H1 (cell line): ENCODE measurements around the gene AIFM1. TPM values are rescaled to one million over a fixed set of nuclear protein-coding genes. Genes with fewer than 3 reads are reported as not detected.

Experiments used
- CTCF ChIA-PET: fragments of 300-600 bp; sonication (Branson Sonifier 250); formaldehyde crosslinking; loops from one replicate; lab custom pipeline; 2021; ENCODE audit not compliant: partially characterized antibody; lab: Charles Lee
- POLR2A ChIA-PET: fragments of 300-600 bp; sonication (Branson Sonifier 250); formaldehyde crosslinking; loops from one replicate; lab custom pipeline; 2021; ENCODE audit warnings: inconsistent platforms; ENCODE audit not compliant: partially characterized antibody; lab: Charles Lee
- DNase-seq, 2 experiments: peaks; one replicate each; pipeline versions ENCODE4 v3.0.0 to v3.0.0-alpha.2; 2010 to 2022; ENCODE audit warnings: low spot score in 2 of 2, low read depth in 1 of 2, mixed read lengths in 1 of 2
- FAIRE-seq: peaks from 2 replicates; lab custom pipeline; 2011; peaks lifted over from hg19 to GRCh38; lab: Jason Lieb, UNC
- H2AFZ ChIP-seq: 2 replicates; pipeline ENCODE4 v1.8.1; 2012; ENCODE audit warnings: low read length, inconsistent platforms
- H2AK5ac ChIP-seq: 2 replicates; pipeline ENCODE4 v1.6.1; 2013; ENCODE audit warnings: low read depth, low read length
- H2BK120ac ChIP-seq: replicated peaks from 2 replicates; pipeline ENCODE3; 2013; ENCODE audit warnings: low read depth, low read length, inconsistent platforms
- H2BK12ac ChIP-seq: 2 replicates; pipeline ENCODE4 v1.6.1; 2013; ENCODE audit warnings: low read depth, low read length
- H2BK15ac ChIP-seq: 2 replicates; pipeline ENCODE4 v1.6.1; 2013; ENCODE audit warnings: low read length
- H2BK20ac ChIP-seq: 2 replicates; pipeline ENCODE4 v1.6.1; 2013; ENCODE audit warnings: low read length
- H2BK5ac ChIP-seq: 2 replicates; pipeline ENCODE4 v1.6.1; 2013; ENCODE audit warnings: low read depth, low read length
- H3K14ac ChIP-seq: 2 replicates; pipeline ENCODE4 v1.6.1; 2013; ENCODE audit warnings: inconsistent platforms; ENCODE audit not compliant: insufficient read length
- H3K18ac ChIP-seq: 2 replicates; pipeline ENCODE4 v1.6.1; 2013; ENCODE audit warnings: low read length; ENCODE audit errors: extremely low read depth
- H3K23ac ChIP-seq: 2 replicates; pipeline ENCODE4 v1.6.1; 2013; ENCODE audit warnings: inconsistent platforms; ENCODE audit not compliant: insufficient read length
- H3K23me2 ChIP-seq: 2 replicates; pipeline ENCODE4 v1.6.1; 2013; ENCODE audit warnings: low read depth, low read length
- H3K27ac ChIP-seq: 2 replicates; pipeline ENCODE4 v1.6.1; 2011; ENCODE audit warnings: low read depth, low read length, inconsistent platforms
- H3K27me3 ChIP-seq, 4 experiments: replicated peaks in 1 of 4; 1 replicate in 1 of 4; 2 replicates in 3 of 4; pipeline versions ENCODE4 v1.6.1 to v1.8.1; 2011 to 2013; ENCODE audit warnings: low read length in 3 of 4, mild to moderate bottlenecking in 3 of 4, inconsistent platforms in 2 of 4, mixed read lengths in 2 of 4, moderate library complexity in 1 of 4; ENCODE audit not compliant: control insufficient read depth in 3 of 4, insufficient read depth in 3 of 4; ENCODE audit errors: extremely low read depth in 1 of 4
- H3K36me3 ChIP-seq, 4 experiments: 2 replicates each; pipeline versions ENCODE4 v1.6.1 to v1.8.1; 2011 to 2013; ENCODE audit warnings: mild to moderate bottlenecking in 4 of 4, low read length in 3 of 4, moderate library complexity in 2 of 4, control low read depth in 1 of 4, inconsistent platforms in 1 of 4; ENCODE audit not compliant: insufficient read depth in 4 of 4, control insufficient read depth in 2 of 4
- H3K4ac ChIP-seq: replicated peaks from 2 replicates; pipeline ENCODE3; 2013; ENCODE audit warnings: low read length, low read depth, mixed read lengths, inconsistent platforms; ENCODE audit not compliant: insufficient read length
- H3K4me1 ChIP-seq, 4 experiments: replicated peaks in 1 of 4; 1 replicate in 1 of 4; 2 replicates in 3 of 4; pipeline versions ENCODE4 v1.6.1 to v1.8.1; 2011 to 2013; ENCODE audit warnings: low read length in 3 of 4, inconsistent platforms in 2 of 4, mixed read lengths in 1 of 4; ENCODE audit not compliant: insufficient read depth in 4 of 4, control insufficient read depth in 3 of 4
- H3K4me2 ChIP-seq, 2 experiments: 2 replicates each; pipeline versions ENCODE4 v1.6.1 to v1.8.1; 2011 to 2013; ENCODE audit warnings: low read depth in 2 of 2, low read length in 2 of 2, control low read depth in 1 of 2, inconsistent platforms in 1 of 2, mild to moderate bottlenecking in 1 of 2; ENCODE audit not compliant: insufficient read depth in 1 of 2
- H3K4me3 ChIP-seq, 4 experiments: fragments of 200-600, 300-600 bp in 1 of 4; sonication (generic), shearing (Covaris generic), sonication (Bioruptor Twin) in 1 of 4; 2 replicates each; pipeline versions ENCODE4 v1.5.1 to v1.8.1; 2011 to 2016; ENCODE audit warnings: low read length in 4 of 4, low read depth in 3 of 4, control low read depth in 2 of 4, inconsistent platforms in 2 of 4, mild to moderate bottlenecking in 2 of 4, mixed read lengths in 1 of 4, moderate library complexity in 1 of 4; ENCODE audit not compliant: insufficient read depth in 2 of 4; ENCODE audit errors: extremely low read depth in 1 of 4
- H3K56ac ChIP-seq: replicated peaks from 2 replicates; pipeline ENCODE3; 2013; ENCODE audit warnings: low read depth, mild to moderate bottlenecking, mixed read lengths, low read length, inconsistent platforms; ENCODE audit not compliant: insufficient read length
- H3K79me1 ChIP-seq: 2 replicates; pipeline ENCODE4 v1.6.1; 2013; ENCODE audit warnings: low read depth, low read length, control low read depth
- H3K79me2 ChIP-seq, 2 experiments: 2 replicates each; pipeline versions ENCODE4 v1.6.1 to v1.8.1; 2012 to 2013; ENCODE audit warnings: low read length in 2 of 2, mild to moderate bottlenecking in 2 of 2, inconsistent platforms in 1 of 2; ENCODE audit not compliant: insufficient read depth in 2 of 2, control insufficient read depth in 1 of 2
- H3K9ac ChIP-seq, 4 experiments: replicated peaks in 1 of 4; 1 replicate in 1 of 4; 2 replicates in 3 of 4; pipeline versions ENCODE4 v1.6.1 to v1.8.1; 2011 to 2013; ENCODE audit warnings: low read depth in 3 of 4, low read length in 3 of 4, control low read depth in 2 of 4, mild to moderate bottlenecking in 2 of 4, moderate library complexity in 2 of 4, inconsistent platforms in 1 of 4; ENCODE audit errors: extremely low read depth in 1 of 4
- H3K9me3 ChIP-seq, 2 experiments: 2 replicates each; pipeline versions ENCODE4 v1.6.1 to v1.8.1; 2012 to 2013; ENCODE audit warnings: mild to moderate bottlenecking in 2 of 2, moderate library complexity in 2 of 2, control low read depth in 1 of 2, inconsistent platforms in 1 of 2, low read depth in 1 of 2, low read length in 1 of 2, mixed read lengths in 1 of 2; ENCODE audit not compliant: insufficient read depth in 2 of 2
- H4K20me1 ChIP-seq, 2 experiments: replicated peaks in 1 of 2; 2 replicates each; pipeline versions ENCODE3 to v1.8.1; 2011 to 2013; ENCODE audit warnings: inconsistent platforms in 2 of 2, low read length in 2 of 2, mild to moderate bottlenecking in 1 of 2; ENCODE audit not compliant: insufficient read depth in 2 of 2, control insufficient read depth in 1 of 2
- H4K5ac ChIP-seq: 2 replicates; pipeline ENCODE4 v1.6.1; 2013; ENCODE audit warnings: low read length, low read depth, mixed read lengths, inconsistent platforms; ENCODE audit not compliant: insufficient read length
- H4K8ac ChIP-seq: 2 replicates; pipeline ENCODE4 v1.8.0; 2013; ENCODE audit warnings: mild to moderate bottlenecking, moderate library complexity, low read length, inconsistent platforms; ENCODE audit not compliant: insufficient read depth; ENCODE audit errors: extremely low read depth
- H4K91ac ChIP-seq: replicated peaks from 2 replicates; pipeline ENCODE3; 2013; ENCODE audit warnings: low read length, mixed read lengths, inconsistent platforms; ENCODE audit not compliant: insufficient read length
- ATF2 ChIP-seq: IDR thresholded peaks from 2 replicates; pipeline ENCODE4 v1.6.1; 2012; ENCODE audit warnings: low read length, inconsistent platforms
- BACH1 ChIP-seq: IDR thresholded peaks from 2 replicates; pipeline ENCODE4 v1.6.1; 2012; ENCODE audit warnings: low read length, improper control_type of control experiment
- BCL11A ChIP-seq, 2 experiments: IDR thresholded peaks; one replicate each; pipeline ENCODE4 v1.6.1; 2011; ENCODE audit warnings: low read depth in 2 of 2, low read length in 2 of 2, mild to moderate bottlenecking in 2 of 2
- BRCA1 ChIP-seq: IDR thresholded peaks from 2 replicates; pipeline ENCODE4 v1.6.1; 2012; ENCODE audit warnings: low read depth, low read length, improper control_type of control experiment
- CHD2 ChIP-seq: IDR thresholded peaks from 2 replicates; pipeline ENCODE4 v1.6.1; 2012; ENCODE audit warnings: low read length, improper control_type of control experiment
- EZH2 ChIP-seq: fragments of 200-600 bp; sonication (generic); IDR thresholded peaks from 2 replicates; pipeline ENCODE4 v1.7.1; 2012; ENCODE audit warnings: low read depth, mild to moderate bottlenecking, moderate library complexity, low read length, inconsistent platforms; ENCODE audit not compliant: severe bottlenecking
- GTF2F1 ChIP-seq: IDR thresholded peaks from 2 replicates; pipeline ENCODE4 v1.6.1; 2012; ENCODE audit warnings: low read depth, low read length, improper control_type of control experiment, borderline replicate concordance
- JUN ChIP-seq: IDR thresholded peaks from 2 replicates; pipeline ENCODE4 v1.6.1; 2011; ENCODE audit warnings: low read depth, mild to moderate bottlenecking, improper control_type of control experiment, low read length
- KDM5A ChIP-seq: fragments of 200-600 bp; IDR thresholded peaks from 2 replicates; pipeline ENCODE4 v1.7.1; 2012; ENCODE audit warnings: mild to moderate bottlenecking, low read length, inconsistent platforms, mixed read lengths
- RFX5 ChIP-seq: IDR thresholded peaks from 2 replicates; pipeline ENCODE4 v1.6.1; 2011; ENCODE audit warnings: low read depth, low read length, improper control_type of control experiment, borderline replicate concordance
- RXRA ChIP-seq: IDR thresholded peaks from 2 replicates; pipeline ENCODE4 v1.6.1; 2011; ENCODE audit warnings: low read depth, mild to moderate bottlenecking, low read length, moderate library complexity; ENCODE audit not compliant: insufficient read depth
- SP1 ChIP-seq: IDR thresholded peaks from 2 replicates; pipeline ENCODE4 v1.6.1; 2011; ENCODE audit warnings: low read depth, low read length
- SP2 ChIP-seq: IDR thresholded peaks from 2 replicates; pipeline ENCODE4 v1.6.1; 2012; ENCODE audit warnings: mild to moderate bottlenecking, low read length, inconsistent platforms
- SP4 ChIP-seq: IDR thresholded peaks from 2 replicates; pipeline ENCODE4 v1.6.1; 2012; ENCODE audit warnings: low read length, inconsistent platforms
- WGBS, 2 experiments: shearing (Covaris generic) in 1 of 2; methylation state at CpG; one replicate each; pipeline versions ENCODE4 v1.1.6 to v1.1.7; 2013 to 2015; ENCODE audit warnings: low lambda C conversion rate in 2 of 2, mixed read lengths in 2 of 2, inconsistent platforms in 1 of 2, low coverage in 1 of 2, missing lambda C conversion rate in 1 of 2; ENCODE audit not compliant: insufficient replicate concordance in 2 of 2, insufficient coverage in 1 of 2, insufficient read length in 1 of 2; ENCODE audit errors: extremely low coverage in 1 of 2, missing lambda C conversion rate in 1 of 2; 5-methylcytosine and 5-hydroxymethylcytosine counted together
- polyA plus RNA-seq, 7 experiments: library from polyadenylated mRNA; depleted of rRNA in 3 of 7; stranded (reverse) in 5 of 7; unstranded in 2 of 7; fragments of >200 nt in 5 of 7; fragments of 200-250 nt in 2 of 7; gene quantifications; 1 replicate in 5 of 7; 2 replicates in 1 of 7; 4 replicates in 1 of 7; pipeline versions ENCODE4 v1.2.1 to v1.2.3, GENCODE V29; 2011 to 2013; ENCODE audit warnings: missing spikeins in 2 of 7, mixed read lengths in 2 of 7
- total RNA-seq: library from RNA; stranded (reverse); fragmentation: NEBNext Ultra II Directional; extraction: Animal tissue kit (Norgen Biotek cat#: 25700); gene quantifications from 2 replicates; pipeline ENCODE4 v1.2.1, GENCODE V29; 2021

The AIFM1 gene
- total and polyA plus RNA-seq, 2 of the 8 experiments (the other 6 are each of a cell fraction or from before 2014, with no cell fraction given): 34.1 to 55.4 TPM

GRCh38 chrX:130090364-130090763 lies 75.3 kb downstream of the AIFM1 start:
- FAIRE-seq (no peak), DNase-seq (no peak)
- Histone ChIP-seq H2BK20ac (no peak overlapping the region), H3K79me1 (no peaks in the 10 kb centered on the region), H2BK120ac (no peak overlapping the region), H3K18ac (no peak overlapping the region), H3K27me3 (no peaks in the 10 kb centered on the region), H4K91ac (no peak overlapping the region), H2BK15ac (no peak overlapping the region), H2AFZ (no peak overlapping the region), H3K56ac (no peak overlapping the region), H4K20me1 (no peaks in the 10 kb centered on the region), H2AK5ac (no peak overlapping the region), H3K23me2 (no peaks in the 10 kb centered on the region), H4K5ac (no peak overlapping the region), H3K14ac (no peak overlapping the region), H3K4me1 (peaks cover 0 to 5% (median under 1%) of the 10 kb centered on the region in 4 experiments; a peak in 3 of 7 replicates), H3K36me3 (no peaks in the 10 kb centered on the region), H3K4me3 (no peak overlapping the region), H4K8ac (no peak overlapping the region), H3K79me2 (no peaks in the 10 kb centered on the region), H2BK12ac (no peak overlapping the region), H3K27ac (no peak overlapping the region), H3K4me2 (no peak overlapping the region), H3K9me3 (no peaks in the 10 kb centered on the region), H2BK5ac (no peak overlapping the region), H3K23ac (no peak overlapping the region), H3K4ac (no peak overlapping the region), H3K9ac (no peak overlapping the region)
- ChIA-PET CTCF (interaction anchor here (1.1 kb wide), 1 partner anchor 11 kb away, joined by 3 read pairs; no protein-coding TSS in a partner anchor), POLR2A (no interaction called here)
- 93% methylated on average over 3 of the region's 3 CpGs; no CpG with 5 or more reads in 1 of the 2 experiments for WGBS, 2 experiments
- TF ChIP-seq RFX5 (no peak), BACH1 (no peak), BCL11A (IDR thresholded peaks at IDR 0.05; ENCODE audit: low read depth in 2 of 2, low read length in 2 of 2) (no peak), JUN (no peak), KDM5A (no peak), RXRA (no peak), EZH2 (no peak), ATF2 (no peak), SP2 (no peak), SP1 (no peak), SP4 (no peak), CHD2 (no peak), GTF2F1 (no peak), BRCA1 (no peak)
